ENCODE data around the gene ARHGAP26. TPM values are rescaled to one million over a fixed set of nuclear protein-coding genes. Genes with fewer than 3 reads are reported as not detected.

The ARHGAP26 gene
- total RNA-seq, 1 donor from 2014 or later, result 20.1 TPM

- no peaks in the 10 kb centered on the region for H3K27me3 Mint-ChIP-seq (ENCODE audit: unreplicated experiment)
- H3K4me3 Mint-ChIP-seq (ENCODE audit: unreplicated experiment), result no peak overlapping the region
- H3K9me3 Mint-ChIP-seq (ENCODE audit: unreplicated experiment), result no peaks in the 10 kb centered on the region
- H3K27ac Mint-ChIP-seq (ENCODE audit: unreplicated experiment), result no peak overlapping the region
- no peaks in the 10 kb centered on the region for H3K4me1 Mint-ChIP-seq (ENCODE audit: low read depth, unreplicated experiment)
- no peak for DNase-seq
- TF ChIP-seq, protein P1, sequence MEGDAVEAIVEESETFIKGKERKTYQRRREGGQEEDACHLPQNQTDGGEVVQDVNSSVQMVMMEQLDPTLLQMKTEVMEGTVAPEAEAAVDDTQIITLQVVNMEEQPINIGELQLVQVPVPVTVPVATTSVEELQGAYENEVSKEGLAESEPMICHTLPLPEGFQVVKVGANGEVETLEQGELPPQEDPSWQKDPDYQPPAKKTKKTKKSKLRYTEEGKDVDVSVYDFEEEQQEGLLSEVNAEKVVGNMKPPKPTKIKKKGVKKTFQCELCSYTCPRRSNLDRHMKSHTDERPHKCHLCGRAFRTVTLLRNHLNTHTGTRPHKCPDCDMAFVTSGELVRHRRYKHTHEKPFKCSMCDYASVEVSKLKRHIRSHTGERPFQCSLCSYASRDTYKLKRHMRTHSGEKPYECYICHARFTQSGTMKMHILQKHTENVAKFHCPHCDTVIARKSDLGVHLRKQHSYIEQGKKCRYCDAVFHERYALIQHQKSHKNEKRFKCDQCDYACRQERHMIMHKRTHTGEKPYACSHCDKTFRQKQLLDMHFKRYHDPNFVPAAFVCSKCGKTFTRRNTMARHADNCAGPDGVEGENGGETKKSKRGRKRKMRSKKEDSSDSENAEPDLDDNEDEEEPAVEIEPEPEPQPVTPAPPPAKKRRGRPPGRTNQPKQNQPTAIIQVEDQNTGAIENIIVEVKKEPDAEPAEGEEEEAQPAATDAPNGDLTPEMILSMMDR (IDR thresholded peaks at IDR 0.05; ENCODE audit: partially characterized antibody, unreplicated experiment), result no peak
- H3K36me3 Mint-ChIP-seq (ENCODE audit: unreplicated experiment), result no peaks in the 10 kb centered on the region
These were observed 375.3 kb downstream of the ARHGAP26 start for GRCh38 chr5:143145243-143146160.

GRCh38 chr5:143146161-143146560 lies 376.0 kb downstream of the ARHGAP26 start:
- no peak overlapping the region for H3K27ac Mint-ChIP-seq (ENCODE audit: unreplicated experiment)
- H3K27me3 Mint-ChIP-seq (ENCODE audit: unreplicated experiment), result no peaks in the 10 kb centered on the region
- no peak overlapping the region for H3K4me3 Mint-ChIP-seq (ENCODE audit: unreplicated experiment)
- no peaks in the 10 kb centered on the region for H3K4me1 Mint-ChIP-seq (ENCODE audit: low read depth, unreplicated experiment)
- H3K9me3 Mint-ChIP-seq (ENCODE audit: unreplicated experiment), result no peaks in the 10 kb centered on the region
- no peak for DNase-seq
- TF ChIP-seq, protein P1 (IDR thresholded peaks at IDR 0.05; ENCODE audit: partially characterized antibody, unreplicated experiment), result no peak
- H3K36me3 Mint-ChIP-seq (ENCODE audit: unreplicated experiment), result no peaks in the 10 kb centered on the region

- H3K36me3 Mint-ChIP-seq (ENCODE audit: unreplicated experiment), result no peaks in the 10 kb centered on the region
- H3K4me1 Mint-ChIP-seq (ENCODE audit: low read depth, unreplicated experiment), result no peaks in the 10 kb centered on the region
- H3K4me3 Mint-ChIP-seq (ENCODE audit: unreplicated experiment), result no peak overlapping the region
- H3K27ac Mint-ChIP-seq (ENCODE audit: unreplicated experiment), result no peak overlapping the region
- TF ChIP-seq, protein P1 (IDR thresholded peaks at IDR 0.05; ENCODE audit: partially characterized antibody, unreplicated experiment), result no peak
- no peak for DNase-seq
- H3K27me3 Mint-ChIP-seq (ENCODE audit: unreplicated experiment), result no peaks in the 10 kb centered on the region
- H3K9me3 Mint-ChIP-seq (ENCODE audit: unreplicated experiment), result no peaks in the 10 kb centered on the region
These were observed 377.2 kb downstream of the ARHGAP26 start for GRCh38 chr5:143147383-143147782.

DNA sequence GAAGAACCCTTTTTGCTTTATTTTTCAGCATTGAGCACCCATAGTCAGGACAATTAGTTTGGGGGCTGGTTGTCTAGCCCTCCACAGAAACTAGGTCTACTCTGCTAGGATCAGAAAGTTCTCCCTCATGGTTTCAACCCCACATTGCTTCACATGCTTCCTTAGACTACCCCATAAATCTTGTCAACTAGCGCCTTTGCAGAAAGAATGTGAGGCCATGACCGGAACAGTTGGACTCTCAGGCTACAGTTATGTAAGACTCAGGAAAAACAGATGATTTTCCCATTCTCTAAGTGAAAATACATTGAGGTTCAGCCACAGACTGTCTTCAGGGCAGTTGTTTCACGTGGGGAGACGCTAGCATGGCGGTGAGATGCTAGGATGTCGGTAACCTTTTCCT lies 377.7 kb downstream of the ARHGAP26 start:
- Mint-ChIP-seq H3K4me1 (ENCODE audit: low read depth, unreplicated experiment) (no peaks in the 10 kb centered on the region), H3K36me3 (ENCODE audit: unreplicated experiment) (no peaks in the 10 kb centered on the region), H3K27ac (ENCODE audit: unreplicated experiment) (no peak overlapping the region), H3K9me3 (ENCODE audit: unreplicated experiment) (no peaks in the 10 kb centered on the region), H3K4me3 (ENCODE audit: unreplicated experiment) (no peak overlapping the region), H3K27me3 (ENCODE audit: unreplicated experiment) (no peaks in the 10 kb centered on the region)
- TF ChIP-seq, protein P1 (IDR thresholded peaks at IDR 0.05; ENCODE audit: partially characterized antibody, unreplicated experiment), result no peak
- no peak for DNase-seq

- no peaks in the 10 kb centered on the region for H3K36me3 Mint-ChIP-seq (ENCODE audit: unreplicated experiment)
- H3K9me3 Mint-ChIP-seq (ENCODE audit: unreplicated experiment), result no peaks in the 10 kb centered on the region
- no peaks in the 10 kb centered on the region for H3K4me1 Mint-ChIP-seq (ENCODE audit: low read depth, unreplicated experiment)
- no peak overlapping the region for H3K4me3 Mint-ChIP-seq (ENCODE audit: unreplicated experiment)
- H3K27ac Mint-ChIP-seq (ENCODE audit: unreplicated experiment), result no peak overlapping the region
- no peak for DNase-seq
- TF ChIP-seq, protein P1 (IDR thresholded peaks at IDR 0.05; ENCODE audit: partially characterized antibody, unreplicated experiment), result no peak
- H3K27me3 Mint-ChIP-seq (ENCODE audit: unreplicated experiment), result no peaks in the 10 kb centered on the region
These were observed 378.6 kb downstream of the ARHGAP26 start for GRCh38 chr5:143148771-143149170.

All from glutamatergic neuron (in vitro differentiated cells).